IMR-90 (cell line): Measurements from ENCODE around the gene RAPGEFL1. TPM values are rescaled to one million over a fixed set of nuclear protein-coding genes. Genes with fewer than 3 reads are reported as not detected.

Experiments used
- ATAC-seq: fragments of 200-7000 bp; cut with Tn5 transposase; 2 replicates; pipeline ENCODE4 v1.9.1; 2020; ENCODE audit warnings: low read depth, mild to moderate bottlenecking, moderate library complexity
- BruUV-seq: library from RNA; stranded (reverse); fragments of 400-500 nt; replicated peaks from 2 replicates; lab custom pipeline; 2021; lab: Mats Ljungman, UMichigan
- CTCF ChIA-PET: fragments of 300-600 bp; formaldehyde crosslinking; extraction: SDS; loops from one replicate; lab custom pipeline; 2021; ENCODE audit warnings: antibody characterized with exemption; lab: Yijun Ruan, JAX
- POLR2A ChIA-PET: fragments of 300-600 bp; sonication (Branson Sonifier 250); formaldehyde crosslinking; loops from one replicate; lab custom pipeline; 2022; ENCODE audit warnings: antibody characterized with exemption; ENCODE audit not compliant: unreplicated experiment; lab: Charles Lee
- DNase-seq: peaks from one replicate; pipeline ENCODE4 v3.0.0; 2013
- H2AFZ ChIP-seq: replicated peaks from 2 replicates; pipeline ENCODE3; 2013; ENCODE audit warnings: low read length, mild to moderate bottlenecking; ENCODE audit not compliant: poor library complexity
- H2AK5ac ChIP-seq: 2 replicates; pipeline ENCODE4 v1.6.1; 2013; ENCODE audit warnings: low read depth, low read length, inconsistent platforms
- H2AK9ac ChIP-seq: replicated peaks from 2 replicates; pipeline ENCODE3; 2013; ENCODE audit warnings: mild to moderate bottlenecking, low read depth, low read length, moderate library complexity; ENCODE audit not compliant: poor library complexity
- H2BK120ac ChIP-seq: 2 replicates; pipeline ENCODE4 v1.6.1; 2013; ENCODE audit warnings: low read depth, low read length, inconsistent platforms
- H2BK15ac ChIP-seq: 3 replicates; pipeline ENCODE4 v1.6.1; 2013; ENCODE audit warnings: low read depth, low read length, inconsistent platforms
- H2BK20ac ChIP-seq: 2 replicates; pipeline ENCODE4 v1.6.1; 2013; ENCODE audit warnings: low read depth, mild to moderate bottlenecking, inconsistent platforms, low read length, moderate library complexity
- H2BK5ac ChIP-seq: 2 replicates; pipeline ENCODE4 v1.6.1; 2013; ENCODE audit warnings: mild to moderate bottlenecking, low read depth, low read length, inconsistent platforms; ENCODE audit not compliant: poor library complexity, severe bottlenecking
- H3K14ac ChIP-seq: replicated peaks from 2 replicates; pipeline ENCODE4 v1.6.1; 2013; ENCODE audit warnings: low read depth, low read length, inconsistent platforms
- H3K18ac ChIP-seq: 2 replicates; pipeline ENCODE4 v1.6.1; 2013; ENCODE audit warnings: low read depth, low read length, control low read depth
- H3K23ac ChIP-seq: 2 replicates; pipeline ENCODE4 v1.6.1; 2013; ENCODE audit warnings: low read depth, low read length, inconsistent platforms
- H3K27ac ChIP-seq: 2 replicates; pipeline ENCODE4 v1.5.1; 2013; ENCODE audit warnings: mild to moderate bottlenecking, control low read depth, low read length; ENCODE audit not compliant: insufficient read depth
- H3K27me3 ChIP-seq: 2 replicates; pipeline ENCODE4 v1.6.1; 2013; ENCODE audit warnings: low read length; ENCODE audit not compliant: control insufficient read depth, insufficient read depth
- H3K36me3 ChIP-seq: 2 replicates; pipeline ENCODE4 v1.6.1; 2013; ENCODE audit warnings: low read length, mixed read lengths; ENCODE audit not compliant: control insufficient read depth, insufficient read depth
- H3K4ac ChIP-seq: 2 replicates; pipeline ENCODE4 v1.6.1; 2013; ENCODE audit warnings: low read depth, low read length, inconsistent platforms
- H3K4me1 ChIP-seq: 2 replicates; pipeline ENCODE4 v1.6.1; 2013; ENCODE audit warnings: low read length, mixed read lengths; ENCODE audit not compliant: control insufficient read depth, insufficient read depth
- H3K4me2 ChIP-seq: 2 replicates; pipeline ENCODE4 v1.6.1; 2013; ENCODE audit warnings: low read depth, mild to moderate bottlenecking, control low read depth, low read length, moderate library complexity
- H3K4me3 ChIP-seq: 2 replicates; pipeline ENCODE4 v1.5.1; 2013; ENCODE audit warnings: low read depth, mild to moderate bottlenecking, control low read depth, low read length, moderate library complexity; ENCODE audit not compliant: insufficient read depth
- H3K56ac ChIP-seq: 2 replicates; pipeline ENCODE4 v1.6.1; 2013; ENCODE audit warnings: low read length, inconsistent platforms; ENCODE audit not compliant: insufficient read depth; ENCODE audit errors: extremely low read depth
- H3K79me1 ChIP-seq, 2 experiments: 2 replicates each; pipeline ENCODE4 v1.6.1; 2013; ENCODE audit warnings: low read length in 2 of 2, inconsistent platforms in 1 of 2, low read depth in 1 of 2
- H3K9ac ChIP-seq: 2 replicates; pipeline ENCODE4 v1.6.1; 2013; ENCODE audit warnings: low read depth, low read length, control low read depth
- H3K9me1 ChIP-seq: 2 replicates; pipeline ENCODE4 v1.6.1; 2013; ENCODE audit warnings: low read length, inconsistent platforms; ENCODE audit not compliant: insufficient read depth
- H3K9me3 ChIP-seq: 2 replicates; pipeline ENCODE4 v1.6.1; 2013; ENCODE audit warnings: low read length; ENCODE audit not compliant: control insufficient read depth, insufficient read depth
- H4K20me1 ChIP-seq: 2 replicates; pipeline ENCODE4 v1.6.1; 2013; ENCODE audit warnings: low read length, inconsistent platforms; ENCODE audit not compliant: insufficient read depth
- H4K5ac ChIP-seq: 2 replicates; pipeline ENCODE4 v1.6.1; 2013; ENCODE audit warnings: mild to moderate bottlenecking, low read depth, low read length, control low read depth
- H4K8ac ChIP-seq, 2 experiments: 2 replicates each; pipeline ENCODE4 v1.6.1; 2013; ENCODE audit warnings: low read depth in 2 of 2, low read length in 2 of 2, control low read depth in 1 of 2, inconsistent platforms in 1 of 2
- H4K91ac ChIP-seq: 2 replicates; pipeline ENCODE4 v1.6.1; 2013; ENCODE audit warnings: low read depth, low read length, inconsistent platforms; ENCODE audit not compliant: insufficient read depth
- BHLHE40 ChIP-seq: fragments of 150-350 bp; IDR thresholded peaks from 2 replicates; pipeline ENCODE4 v1.6.1; 2016; ENCODE audit warnings: mild to moderate bottlenecking, low read depth, low read length
- CHD1 ChIP-seq: IDR thresholded peaks from 2 replicates; pipeline ENCODE4 v1.6.1; 2012; ENCODE audit warnings: low read depth, low read length, improper control_type of control experiment
- MAFK ChIP-seq: IDR thresholded peaks from 2 replicates; pipeline ENCODE4 v1.6.1; 2012; ENCODE audit warnings: low read depth, low read length, improper control_type of control experiment
- MAZ ChIP-seq: IDR thresholded peaks from 2 replicates; pipeline ENCODE4 v1.6.1; 2012; ENCODE audit warnings: low read depth, mild to moderate bottlenecking, low read length, improper control_type of control experiment, moderate library complexity, borderline replicate concordance
- MXI1 ChIP-seq: IDR thresholded peaks from 2 replicates; pipeline ENCODE4 v1.6.1; 2012; ENCODE audit warnings: low read depth, mild to moderate bottlenecking, low read length, moderate library complexity, borderline replicate concordance
- NFE2L2 ChIP-seq: fragments of 150-350 bp; IDR thresholded peaks from 2 replicates; pipeline ENCODE4 v1.6.1; 2016; ENCODE audit warnings: low read depth, mild to moderate bottlenecking, low read length
- RAD21 ChIP-seq: IDR thresholded peaks from 2 replicates; pipeline ENCODE4 v1.6.1; 2012; ENCODE audit warnings: low read length, improper control_type of control experiment
- RCOR1 ChIP-seq: IDR thresholded peaks from 2 replicates; pipeline ENCODE4 v1.6.1; 2012; ENCODE audit warnings: mild to moderate bottlenecking, low read length, improper control_type of control experiment; ENCODE audit not compliant: insufficient replicate concordance
- RFX5 ChIP-seq: IDR thresholded peaks from 2 replicates; pipeline ENCODE4 v1.8.0; 2012; ENCODE audit warnings: low read depth, mild to moderate bottlenecking, low read length, moderate library complexity
- SMC3 ChIP-seq: fragments of 150-350 bp; IDR thresholded peaks from 2 replicates; pipeline ENCODE4 v1.6.1; 2016; ENCODE audit warnings: low read depth, mild to moderate bottlenecking, antibody characterized with exemption, low read length, moderate library complexity
- WGBS, 2 experiments: methylation state at CpG; one replicate each; pipeline versions ENCODE4 v1.1.5 to v1.1.7; 2013; ENCODE audit warnings: missing lambda C conversion rate in 2 of 2; ENCODE audit not compliant: insufficient read length in 1 of 2; ENCODE audit errors: extremely low coverage in 2 of 2; 5-methylcytosine and 5-hydroxymethylcytosine counted together
- dilution Hi-C: fragments of 300-500 bp; cut with HindIII; formaldehyde crosslinking; loops from one replicate; pipeline ENCODE4 v1.14.3; 2018; ENCODE audit warnings: low sequenced_read_pairs; ENCODE audit not compliant: unreplicated experiment
- in situ Hi-C: fragments of 300-500 bp; cut with MboI; formaldehyde crosslinking; loops from 3 replicates; pipeline ENCODE4 v1.14.3; 2019; ENCODE audit warnings: low sequenced_read_pairs, inconsistent platforms, mixed read lengths
- intact Hi-C: fragments of 100-400 bp; cut with micrococcal nuclease; formaldehyde crosslinking; loops from 2 replicates; pipeline ENCODE4 v1.10.0; 2022
- polyA plus RNA-seq, 3 experiments: library from polyadenylated mRNA; depleted of rRNA; stranded (reverse); fragments of >200 nt; gene quantifications; 2 replicates each; pipeline ENCODE4 v1.2.3, GENCODE V29; 2012; ENCODE audit warnings: low replicate concordance in 1 of 3
- total RNA-seq: library from RNA; depleted of rRNA; stranded (reverse); fragments of >200 nt; gene quantifications from 2 replicates; pipeline ENCODE4 v1.2.3, GENCODE V29; 2012
- TF ChIP-seq, protein P1 (sequence below): fragments of 150-350 bp; IDR thresholded peaks from 2 replicates; pipeline ENCODE4 v1.6.1; 2016; ENCODE audit warnings: low read depth, mild to moderate bottlenecking, low read length, moderate library complexity, borderline replicate concordance
- TF ChIP-seq, protein P2 (sequence below): fragments of 150-350 bp; IDR thresholded peaks from 2 replicates; pipeline ENCODE4 v1.6.1; 2017; ENCODE audit warnings: mild to moderate bottlenecking, antibody characterized with exemption, low read length, low read depth
- TF ChIP-seq, protein P3 (sequence below): conservative IDR thresholded peaks from 2 replicates; pipeline ENCODE4 v1.5.1; 2012; ENCODE audit warnings: mild to moderate bottlenecking, low read depth, low read length, improper control_type of control experiment

RAPGEFL1 gene
- total and polyA plus RNA-seq, 2 of the 4 experiments (the other 2 are of a cell fraction): 0.54 to 5.6 TPM

DNA sequence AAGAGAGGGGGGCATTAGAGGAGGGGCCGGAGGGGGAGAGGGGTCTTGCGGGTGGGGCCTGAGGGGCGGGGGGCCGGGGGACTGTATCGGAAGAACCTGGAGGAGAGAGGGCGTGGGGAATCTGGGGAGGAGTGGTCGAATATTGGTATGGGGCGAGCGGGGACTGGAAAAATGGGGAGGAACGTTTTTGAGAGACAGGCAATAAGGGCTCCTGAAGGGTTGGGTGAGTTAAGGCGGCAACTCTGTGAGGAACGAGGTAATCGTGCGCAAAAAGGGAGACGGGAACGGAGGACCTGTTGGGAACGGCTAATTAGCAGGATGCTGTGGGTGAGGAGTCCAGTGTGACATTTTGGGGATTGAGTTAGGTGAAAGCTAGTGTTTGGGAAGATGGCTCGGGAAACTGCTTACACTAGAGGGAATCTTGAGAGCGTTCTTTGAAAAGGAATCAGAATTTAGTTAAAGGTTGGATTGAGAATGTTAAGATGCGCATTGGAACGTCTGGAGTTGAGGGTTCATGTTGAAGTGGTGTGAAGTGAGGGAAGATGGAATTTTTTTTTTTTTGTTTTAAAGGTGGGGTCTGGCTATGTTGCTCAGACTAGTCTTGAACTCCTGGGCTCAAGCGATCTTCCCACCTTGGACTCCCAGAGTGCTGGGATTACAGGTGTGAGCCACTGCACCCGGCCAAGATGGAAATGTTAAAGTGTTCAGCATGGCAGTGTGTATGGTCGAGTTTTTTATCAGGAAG is 42.5 kb downstream of the RAPGEFL1 start:
- Histone ChIP-seq H2AK9ac (peak overlapping the region; percentile 87), H3K4me3 (peak overlapping the region; percentile 70), H2BK20ac (0 out of 2 replicates have a peak overlapping the region, but pooled peaks have one; percentile 20), H3K9me1 (peaks cover 12% of the 10 kb centered on the region), H2BK120ac (peak overlapping the region; percentile 73), H4K91ac (peak overlapping the region; percentile 43), H3K36me3 (no peaks in the 10 kb centered on the region), H3K9me3 (no peaks in the 10 kb centered on the region), H3K27ac (peak overlapping the region; percentile 91), H3K23ac (peak overlapping the region; percentile 99), H2AK5ac (peak overlapping the region; percentile 55), H3K4me1 (peaks cover 7% of the 10 kb centered on the region), H3K14ac (peak overlapping the region; percentile 98), H3K79me1 (peaks cover 0 to 42% of the 10 kb centered on the region in 2 experiments; a peak in 2 of 4 replicates), H2AFZ (peak overlapping the region; percentile 85), H3K27me3 (no peaks in the 10 kb centered on the region), H4K5ac (peak overlapping the region; percentile 15), H2BK15ac (no peak overlapping the region), H3K9ac (peak overlapping the region; percentile 80), H2BK5ac (peak overlapping the region; percentile 84), H4K20me1 (peaks cover 3% of the 10 kb centered on the region; the same call in 1 of the 2 replicates), H3K18ac (peak overlapping the region; percentile 22), H3K4me2 (peak overlapping the region; percentile 72), H4K8ac (peak overlapping the region; percentile 10 to 68; a peak in 3 of 4 replicates), H3K4ac (peak overlapping the region; percentile 90), H3K56ac (peak overlapping the region; percentile 79)
- DNase-seq (peak; percentile 40), ATAC-seq (peak; percentile 58)
- ChIA-PET POLR2A (interaction anchor here (0.6 to 0.7 kb wide), 2 partner anchors 115 to 1469 kb away, joined by 4 read pairs; no protein-coding TSS in a partner anchor), CTCF (interaction anchor here (1.0 to 1.3 kb wide), 3 partner anchors 11 to 65 kb away, joined by 3 to 4 read pairs (median 4); no protein-coding TSS in a partner anchor)
- dilution Hi-C loops: no loop called here
- intact Hi-C loops: no loop called here
- in situ Hi-C loops: loop anchor here (10.0 kb wide), 1 partner anchor 135 kb away; no protein-coding TSS in a partner anchor
- no TSS peak for BruUV-seq
- WGBS, 2 experiments: 0 to 100% methylated on average over 2 to 11 of the region's 24 CpGs
- TF ChIP-seq RFX5: no peak
- no peak for TF ChIP-seq MAFK
- TF ChIP-seq NFE2L2: no peak
- no peak for TF ChIP-seq CHD1
- TF ChIP-seq MAZ: no peak
- TF ChIP-seq RCOR1: no peak
- TF ChIP-seq, protein P1, sequence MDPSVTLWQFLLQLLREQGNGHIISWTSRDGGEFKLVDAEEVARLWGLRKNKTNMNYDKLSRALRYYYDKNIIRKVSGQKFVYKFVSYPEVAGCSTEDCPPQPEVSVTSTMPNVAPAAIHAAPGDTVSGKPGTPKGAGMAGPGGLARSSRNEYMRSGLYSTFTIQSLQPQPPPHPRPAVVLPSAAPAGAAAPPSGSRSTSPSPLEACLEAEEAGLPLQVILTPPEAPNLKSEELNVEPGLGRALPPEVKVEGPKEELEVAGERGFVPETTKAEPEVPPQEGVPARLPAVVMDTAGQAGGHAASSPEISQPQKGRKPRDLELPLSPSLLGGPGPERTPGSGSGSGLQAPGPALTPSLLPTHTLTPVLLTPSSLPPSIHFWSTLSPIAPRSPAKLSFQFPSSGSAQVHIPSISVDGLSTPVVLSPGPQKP: no peak
- TF ChIP-seq, protein P2, sequence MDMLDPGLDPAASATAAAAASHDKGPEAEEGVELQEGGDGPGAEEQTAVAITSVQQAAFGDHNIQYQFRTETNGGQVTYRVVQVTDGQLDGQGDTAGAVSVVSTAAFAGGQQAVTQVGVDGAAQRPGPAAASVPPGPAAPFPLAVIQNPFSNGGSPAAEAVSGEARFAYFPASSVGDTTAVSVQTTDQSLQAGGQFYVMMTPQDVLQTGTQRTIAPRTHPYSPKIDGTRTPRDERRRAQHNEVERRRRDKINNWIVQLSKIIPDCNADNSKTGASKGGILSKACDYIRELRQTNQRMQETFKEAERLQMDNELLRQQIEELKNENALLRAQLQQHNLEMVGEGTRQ: no peak
- TF ChIP-seq BHLHE40: no peak
- TF ChIP-seq RAD21: no peak
- no peak for TF ChIP-seq MXI1
- no peak for TF ChIP-seq SMC3
- TF ChIP-seq, protein P3, sequence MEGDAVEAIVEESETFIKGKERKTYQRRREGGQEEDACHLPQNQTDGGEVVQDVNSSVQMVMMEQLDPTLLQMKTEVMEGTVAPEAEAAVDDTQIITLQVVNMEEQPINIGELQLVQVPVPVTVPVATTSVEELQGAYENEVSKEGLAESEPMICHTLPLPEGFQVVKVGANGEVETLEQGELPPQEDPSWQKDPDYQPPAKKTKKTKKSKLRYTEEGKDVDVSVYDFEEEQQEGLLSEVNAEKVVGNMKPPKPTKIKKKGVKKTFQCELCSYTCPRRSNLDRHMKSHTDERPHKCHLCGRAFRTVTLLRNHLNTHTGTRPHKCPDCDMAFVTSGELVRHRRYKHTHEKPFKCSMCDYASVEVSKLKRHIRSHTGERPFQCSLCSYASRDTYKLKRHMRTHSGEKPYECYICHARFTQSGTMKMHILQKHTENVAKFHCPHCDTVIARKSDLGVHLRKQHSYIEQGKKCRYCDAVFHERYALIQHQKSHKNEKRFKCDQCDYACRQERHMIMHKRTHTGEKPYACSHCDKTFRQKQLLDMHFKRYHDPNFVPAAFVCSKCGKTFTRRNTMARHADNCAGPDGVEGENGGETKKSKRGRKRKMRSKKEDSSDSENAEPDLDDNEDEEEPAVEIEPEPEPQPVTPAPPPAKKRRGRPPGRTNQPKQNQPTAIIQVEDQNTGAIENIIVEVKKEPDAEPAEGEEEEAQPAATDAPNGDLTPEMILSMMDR: no peak
